ENCODE results near the gene SMYD2. TPM values are rescaled to one million over a fixed set of nuclear protein-coding genes. Genes with fewer than 3 reads are reported as not detected.
A peak's percentile ranks its signal among the peaks of the same experiment; 100 is the strongest.

SMYD2 gene, protein sequence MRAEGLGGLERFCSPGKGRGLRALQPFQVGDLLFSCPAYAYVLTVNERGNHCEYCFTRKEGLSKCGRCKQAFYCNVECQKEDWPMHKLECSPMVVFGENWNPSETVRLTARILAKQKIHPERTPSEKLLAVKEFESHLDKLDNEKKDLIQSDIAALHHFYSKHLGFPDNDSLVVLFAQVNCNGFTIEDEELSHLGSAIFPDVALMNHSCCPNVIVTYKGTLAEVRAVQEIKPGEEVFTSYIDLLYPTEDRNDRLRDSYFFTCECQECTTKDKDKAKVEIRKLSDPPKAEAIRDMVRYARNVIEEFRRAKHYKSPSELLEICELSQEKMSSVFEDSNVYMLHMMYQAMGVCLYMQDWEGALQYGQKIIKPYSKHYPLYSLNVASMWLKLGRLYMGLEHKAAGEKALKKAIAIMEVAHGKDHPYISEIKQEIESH
- 10 to 100 TPM in 4 of 5 donors, 1 to 10 TPM in 1; 8.2 to 68.7 (median 27.9) TPM for total RNA-seq
- 10 to 100 TPM; 22.0 to 28.2 (median 22.3) TPM for polyA plus RNA-seq
- long read RNA-seq, donor 1, transcript SMYD2-201 (12 exons, 1,671 nt): major isoform, 6 of 6 reads
- long read RNA-seq, donor 1, partial matches to known transcripts: 0 of 6 reads
- long read RNA-seq, donor 1, other reads (novel, unspliced or antisense): 0 of 6 reads
- long read RNA-seq, donor 2, transcript SMYD2-201 (12 exons, 1,671 nt): major isoform, 7 of 8 reads
- long read RNA-seq, donor 2, partial matches to known transcripts: 0 of 8 reads
- long read RNA-seq, donor 2, other reads (novel, unspliced or antisense): 0 of 8 reads
- long read RNA-seq, donor 3, full-length matches to known transcripts: 4 of 4 reads
- long read RNA-seq, donor 3, partial matches to known transcripts: 0 of 4 reads
- long read RNA-seq, donor 3, other reads (novel, unspliced or antisense): 0 of 4 reads
- long read RNA-seq, donor 4, partial matches to known transcripts: 0 of 1 reads
- long read RNA-seq, donor 4, other reads (novel, unspliced or antisense): 0 of 1 reads
- long read RNA-seq, donor 5, transcript SMYD2-201 (12 exons, 1,671 nt): major isoform, 8 of 9 reads
- long read RNA-seq, donor 5, partial matches to known transcripts: 0 of 9 reads
- long read RNA-seq, donor 5, other reads (novel, unspliced or antisense): 0 of 9 reads
- long read RNA-seq, donor 6: 0 reads
- long read RNA-seq, donor 7, transcript SMYD2-201 (12 exons, 1,671 nt): major isoform, 9 of 10 reads
- long read RNA-seq, donor 7, partial matches to known transcripts: 0 of 10 reads
- long read RNA-seq, donor 7, other reads (novel, unspliced or antisense): 0 of 10 reads
- long read RNA-seq, donor 8, full-length matches to known transcripts: 10 of 10 reads
- long read RNA-seq, donor 8, partial matches to known transcripts: 0 of 10 reads
- long read RNA-seq, donor 8, other reads (novel, unspliced or antisense): 0 of 10 reads
- long read RNA-seq, donor 9, transcript SMYD2-201 (12 exons, 1,671 nt): major isoform, 5 of 5 reads
- long read RNA-seq, donor 9, partial matches to known transcripts: 0 of 5 reads
- long read RNA-seq, donor 9, other reads (novel, unspliced or antisense): 0 of 5 reads
- long read RNA-seq, donor 10, transcript SMYD2-201 (12 exons, 1,671 nt): major isoform, 5 of 5 reads
- long read RNA-seq, donor 10, partial matches to known transcripts: 0 of 5 reads
- long read RNA-seq, donor 10, other reads (novel, unspliced or antisense): 0 of 5 reads

DNA sequence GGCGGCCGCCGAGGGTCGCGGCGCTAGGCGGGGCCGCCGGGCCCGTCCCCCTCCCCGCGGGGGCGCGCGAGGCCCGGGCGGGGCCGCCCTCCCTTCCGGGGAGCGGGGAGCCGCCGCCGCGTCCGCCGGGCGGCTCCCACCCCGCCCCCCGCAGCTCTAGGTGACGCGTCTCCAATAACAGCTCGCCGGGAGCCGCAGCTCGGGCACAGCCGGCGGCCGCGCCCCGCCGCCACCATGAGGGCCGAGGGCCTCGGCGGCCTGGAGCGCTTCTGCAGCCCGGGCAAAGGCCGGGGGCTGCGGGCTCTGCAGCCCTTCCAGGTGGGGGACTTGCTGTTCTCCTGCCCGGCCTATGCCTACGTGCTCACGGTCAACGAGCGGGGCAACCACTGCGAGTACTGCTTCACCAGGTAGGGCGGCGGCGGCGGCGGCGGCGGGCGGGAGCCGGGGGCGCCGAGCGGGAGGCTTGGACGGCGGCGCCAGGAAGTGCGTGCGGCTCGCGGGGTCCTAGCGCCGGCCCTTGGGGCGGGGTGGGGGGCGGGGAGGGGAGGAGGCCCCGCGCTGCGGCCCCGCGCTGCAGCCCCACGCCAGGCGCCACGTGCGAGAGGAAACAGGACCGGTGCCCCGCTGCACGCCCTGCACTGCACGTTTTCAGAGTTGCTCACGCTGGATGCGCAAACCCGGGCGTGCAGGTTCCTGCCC, at the start of gene SMYD2:
Gene SMYD2 (plus strand): TSS at position 139 of the 699 bp plus-strand sequence. CDS start 96 bp downstream, at position 235.
- WGBS, 5 donors: 0 to 4% (median 0%) methylated on average over 4 to 87 of the region's 94 CpGs
- Histone ChIP-seq H3K36me3 (no peaks in the 10 kb centered on the region), H3K27me3 (no peaks in the 10 kb centered on the region), H3K27ac (peak within 1 kb of the TSS; percentile 92 to 97 (median 92)), H3K4me1 (peaks cover 8 to 36% (median 26%) of the 10 kb centered on the region in 4 donors), H3K9me3 (no peaks in the 10 kb centered on the region), H3K4me3 (peak within 1 kb of the TSS; percentile 83 to 96 (median 88))
- intact Hi-C loops (cut with DNase I; ENCODE audit: low total_unique reads): no loop called here
- TF ChIP-seq, protein P1, sequence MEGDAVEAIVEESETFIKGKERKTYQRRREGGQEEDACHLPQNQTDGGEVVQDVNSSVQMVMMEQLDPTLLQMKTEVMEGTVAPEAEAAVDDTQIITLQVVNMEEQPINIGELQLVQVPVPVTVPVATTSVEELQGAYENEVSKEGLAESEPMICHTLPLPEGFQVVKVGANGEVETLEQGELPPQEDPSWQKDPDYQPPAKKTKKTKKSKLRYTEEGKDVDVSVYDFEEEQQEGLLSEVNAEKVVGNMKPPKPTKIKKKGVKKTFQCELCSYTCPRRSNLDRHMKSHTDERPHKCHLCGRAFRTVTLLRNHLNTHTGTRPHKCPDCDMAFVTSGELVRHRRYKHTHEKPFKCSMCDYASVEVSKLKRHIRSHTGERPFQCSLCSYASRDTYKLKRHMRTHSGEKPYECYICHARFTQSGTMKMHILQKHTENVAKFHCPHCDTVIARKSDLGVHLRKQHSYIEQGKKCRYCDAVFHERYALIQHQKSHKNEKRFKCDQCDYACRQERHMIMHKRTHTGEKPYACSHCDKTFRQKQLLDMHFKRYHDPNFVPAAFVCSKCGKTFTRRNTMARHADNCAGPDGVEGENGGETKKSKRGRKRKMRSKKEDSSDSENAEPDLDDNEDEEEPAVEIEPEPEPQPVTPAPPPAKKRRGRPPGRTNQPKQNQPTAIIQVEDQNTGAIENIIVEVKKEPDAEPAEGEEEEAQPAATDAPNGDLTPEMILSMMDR (IDR thresholded peaks at IDR 0.05): no peak
- TF ChIP-seq POLR2AphosphoS5 (IDR thresholded peaks at IDR 0.05): peak in 1 of 3 donors; percentile 54
- DNase-seq: peak; percentile 75 to 92

DNA sequence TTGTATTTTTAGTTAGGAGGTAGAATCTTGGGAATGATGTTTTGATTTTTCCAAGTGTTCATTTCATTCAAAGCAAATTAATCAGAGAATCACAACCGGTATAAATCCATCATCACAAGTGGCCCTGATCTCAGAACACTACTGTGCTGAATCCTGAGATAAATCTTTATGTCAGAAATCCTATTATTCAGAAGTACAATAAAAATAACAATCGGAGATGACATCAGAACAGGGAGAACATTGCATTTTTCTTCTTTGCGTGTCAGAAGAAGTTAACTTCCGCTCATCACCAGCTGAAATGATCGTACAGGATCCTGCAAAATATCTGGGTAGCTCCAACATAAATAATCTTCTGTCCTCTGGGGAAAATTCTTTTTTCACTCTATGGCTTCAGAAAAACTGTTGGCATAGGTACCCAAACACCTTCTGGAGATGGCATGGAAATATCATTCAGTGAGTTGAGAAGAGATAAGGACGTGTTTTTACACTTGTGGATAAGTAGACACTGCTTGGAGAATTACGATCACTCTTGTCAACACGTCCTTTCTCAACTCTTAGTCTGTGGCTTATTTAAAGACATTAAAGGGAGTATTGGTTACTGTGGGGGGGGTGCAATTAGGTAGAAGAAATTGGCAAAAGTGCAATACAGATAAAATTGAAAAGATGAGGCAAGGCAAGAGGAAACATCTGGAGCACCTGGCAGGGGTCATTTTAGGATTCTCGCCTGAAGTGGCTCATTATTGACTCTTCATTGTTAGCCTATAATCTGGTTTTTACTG, 46.9 kb upstream of the SMYD2 start:
- no peak overlapping the region for H3K4me3 ChIP-seq
- no peaks in the 10 kb centered on the region for H3K27me3 ChIP-seq
- no peak for DNase-seq
- H3K27ac ChIP-seq: no peak overlapping the region
- TF ChIP-seq POLR2A (IDR thresholded peaks at IDR 0.05): no peak
- TF ChIP-seq, protein P1 (IDR thresholded peaks at IDR 0.05): no peak
- no peak for TF ChIP-seq EP300 (IDR thresholded peaks at IDR 0.05)
- TF ChIP-seq POLR2AphosphoS5 (IDR thresholded peaks at IDR 0.05): no peak
- H3K4me1 ChIP-seq: no peaks in the 10 kb centered on the region
- 72 to 75% (median 73%) methylated on average over 9 of the region's 9 CpGs for WGBS, 5 donors
- H3K9me3 ChIP-seq: no peaks in the 10 kb centered on the region
- intact Hi-C loops (cut with DNase I; ENCODE audit: low total_unique reads): no loop called here
- no peaks in the 10 kb centered on the region for H3K36me3 ChIP-seq

DNA sequence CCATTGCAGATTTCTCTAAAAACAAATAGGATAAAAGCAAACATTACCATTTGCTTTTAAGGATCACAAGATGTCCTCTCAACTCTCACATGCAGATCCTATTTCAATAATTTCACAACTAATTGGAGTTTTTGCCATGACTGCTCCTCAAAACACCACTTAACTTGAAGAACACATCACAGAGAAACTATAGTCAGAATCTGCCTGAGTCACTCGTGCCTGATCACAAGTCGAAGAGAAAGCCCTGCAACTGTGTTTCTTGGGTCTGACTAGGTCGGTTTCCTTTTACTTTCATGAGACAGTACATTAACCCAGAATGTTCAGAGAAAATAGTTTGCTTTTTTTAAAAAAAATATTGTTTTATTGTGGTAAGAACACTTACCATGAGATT, 46.3 kb upstream of the SMYD2 start:
- TF ChIP-seq POLR2A (IDR thresholded peaks at IDR 0.05) (no peak), POLR2AphosphoS5 (IDR thresholded peaks at IDR 0.05) (no peak), EP300 (IDR thresholded peaks at IDR 0.05) (no peak)
- TF ChIP-seq, protein P1 (IDR thresholded peaks at IDR 0.05): no peak
- Histone ChIP-seq H3K27me3 (no peaks in the 10 kb centered on the region), H3K9me3 (no peaks in the 10 kb centered on the region), H3K4me1 (no peaks in the 10 kb centered on the region), H3K36me3 (no peaks in the 10 kb centered on the region), H3K4me3 (no peak overlapping the region), H3K27ac (no peak overlapping the region)
- DNase-seq: no peak
- intact Hi-C loops (cut with DNase I; ENCODE audit: low total_unique reads): no loop called here
- WGBS, 5 donors: 59 to 75% (median 65%) methylated on average over 3 of the region's 3 CpGs

Data from stomach (tissue), 19 donors.